ENCODE measurements around the gene CCDC200. TPM values are rescaled to one million over a fixed set of nuclear protein-coding genes. Genes with fewer than 3 reads are reported as not detected.
"Not testable (repeated sequence)": the region's sequence is repeated elsewhere in the genome, so short reads cannot be mapped to it uniquely, and the experiment has no call there.

CCDC200 gene
- total RNA-seq, 3 donors from 2014 or later, result not detected

- no peak overlapping the region for H3K4me3 ChIP-seq
- no peak for DNase-seq (ENCODE audit: low spot score in 2 of 2)
- intact Hi-C loops (cut with DNase I; ENCODE audit: low total_unique reads), result no loop called here
- H3K27me3 ChIP-seq, result no peaks in the 10 kb centered on the region
- peaks cover 24% of the 10 kb centered on the region for H3K36me3 ChIP-seq
- no peaks in the 10 kb centered on the region for H3K9me3 ChIP-seq
- TF ChIP-seq POLR2A (IDR thresholded peaks at IDR 0.05), result no peak
- no peak for TF ChIP-seq CTCF (IDR thresholded peaks at IDR 0.05)
- no peak for TF ChIP-seq POLR2AphosphoS5 (IDR thresholded peaks at IDR 0.05)
- no peaks in the 10 kb centered on the region for H3K4me1 ChIP-seq
- no peak overlapping the region for H3K27ac ChIP-seq
Observed at GRCh38 chr17:43200127-43200526, 28.3 kb downstream of the CCDC200 start.

GRCh38 chr17:43199633-43200032 is 28.8 kb downstream of the CCDC200 start:
- intact Hi-C loops (cut with DNase I; ENCODE audit: low total_unique reads), result no loop called here
- no peak overlapping the region for H3K27ac ChIP-seq
- H3K4me3 ChIP-seq, result no peak overlapping the region
- TF ChIP-seq POLR2A (IDR thresholded peaks at IDR 0.05) (no peak), CTCF (IDR thresholded peaks at IDR 0.05) (no peak), POLR2AphosphoS5 (IDR thresholded peaks at IDR 0.05) (no peak)
- no peaks in the 10 kb centered on the region for H3K4me1 ChIP-seq
- no peaks in the 10 kb centered on the region for H3K27me3 ChIP-seq
- H3K36me3 ChIP-seq, result peaks cover 24% of the 10 kb centered on the region
- DNase-seq (ENCODE audit: low spot score in 2 of 2), result no peak
- no peaks in the 10 kb centered on the region for H3K9me3 ChIP-seq

GRCh38 chr17:43193251-43193650 is 35.2 kb downstream of the CCDC200 start:
- no peaks in the 10 kb centered on the region for H3K27me3 ChIP-seq
- no peaks in the 10 kb centered on the region for H3K4me1 ChIP-seq
- intact Hi-C loops (cut with DNase I; ENCODE audit: low total_unique reads), result no loop called here
- H3K4me3 ChIP-seq, result no peak overlapping the region
- no peak for DNase-seq (ENCODE audit: low spot score in 2 of 2)
- no peak overlapping the region for H3K27ac ChIP-seq
- peaks cover 44% of the 10 kb centered on the region for H3K36me3 ChIP-seq
- no peaks in the 10 kb centered on the region for H3K9me3 ChIP-seq
- TF ChIP-seq CTCF (IDR thresholded peaks at IDR 0.05) (no peak), POLR2AphosphoS5 (IDR thresholded peaks at IDR 0.05) (no peak), POLR2A (IDR thresholded peaks at IDR 0.05) (no peak)

- DNase-seq (ENCODE audit: low spot score in 2 of 2); intact Hi-C loops (cut with DNase I; ENCODE audit: low total_unique reads); H3K9me3 ChIP-seq; H3K27ac ChIP-seq; H3K4me1 ChIP-seq; H3K27me3 ChIP-seq; H3K4me3 ChIP-seq: not testable (repeated sequence)
- H3K36me3 ChIP-seq, result peaks cover 14% of the 10 kb centered on the region
Observed at GRCh38 chr17:43186656-43187055, 41.8 kb downstream of the CCDC200 start.

- Histone ChIP-seq H3K4me1 (no peaks in the 10 kb centered on the region), H3K27me3 (no peaks in the 10 kb centered on the region), H3K27ac (no peak overlapping the region), H3K4me3 (no peak overlapping the region), H3K9me3 (no peaks in the 10 kb centered on the region), H3K36me3 (peaks cover 1% of the 10 kb centered on the region)
- TF ChIP-seq CTCF (IDR thresholded peaks at IDR 0.05) (no peak), POLR2AphosphoS5 (IDR thresholded peaks at IDR 0.05) (no peak), POLR2A (IDR thresholded peaks at IDR 0.05) (no peak)
- intact Hi-C loops (cut with DNase I; ENCODE audit: low total_unique reads), result no loop called here
- no peak for DNase-seq (ENCODE audit: low spot score in 2 of 2)
Observed at GRCh38 chr17:43183921-43184320, 44.5 kb downstream of the CCDC200 start.

GRCh38 chr17:43176119-43176570 is 52.3 kb downstream of the CCDC200 start:
- Histone ChIP-seq H3K9me3 (no peaks in the 10 kb centered on the region), H3K4me1 (peaks cover 7 to 24% of the 10 kb centered on the region in 2 donors), H3K27ac (no peak overlapping the region), H3K36me3 (peaks cover 4% of the 10 kb centered on the region), H3K4me3 (no peak overlapping the region), H3K27me3 (no peaks in the 10 kb centered on the region)
- no peak for TF ChIP-seq CTCF (IDR thresholded peaks at IDR 0.05)
- TF ChIP-seq POLR2A (IDR thresholded peaks at IDR 0.05), result no peak
- TF ChIP-seq POLR2AphosphoS5 (IDR thresholded peaks at IDR 0.05), result no peak
- intact Hi-C loops (cut with DNase I; ENCODE audit: low total_unique reads), result no loop called here
- no peak for DNase-seq (ENCODE audit: low spot score in 2 of 2)
